Natural killer cell (primary cell): ENCODE data around the gene ROCK1. TPM values are rescaled to one million over a fixed set of nuclear protein-coding genes. Genes with fewer than 3 reads are reported as not detected.

Experiments
- ATAC-seq, 3 donors: fragments of 150-1000 bp in 2 of 3; fragments of 200-7000 bp in 1 of 3; cut with Tn5 transposase; 1 replicate in 1 of 3; 2 replicates in 2 of 3; pipeline ENCODE4 v1.10.0; 2021; ENCODE audit warnings: mild to moderate bottlenecking in 2 of 3, moderate library complexity in 2 of 3
- DNase-seq, 2 donors: peaks; one replicate each; pipeline versions ENCODE4 v3.0.0 to v3.0.0-alpha.2; 2013 to 2021; ENCODE audit warnings: mixed read lengths in 1 of 2
- H3K27ac ChIP-seq: one replicate; pipeline ENCODE4 v1.5.1; 2013; ENCODE audit warnings: mild to moderate bottlenecking, low read length
- H3K27me3 ChIP-seq: one replicate; pipeline ENCODE4 v1.6.1; 2013; ENCODE audit warnings: low read length; ENCODE audit not compliant: control insufficient read depth, insufficient read depth
- H3K36me3 ChIP-seq: one replicate; pipeline ENCODE4 v1.6.1; 2013; ENCODE audit warnings: low read length; ENCODE audit not compliant: control insufficient read depth, insufficient read depth
- H3K4me1 ChIP-seq: one replicate; pipeline ENCODE4 v1.6.1; 2013; ENCODE audit warnings: low read length; ENCODE audit not compliant: control insufficient read depth, insufficient read depth
- H3K4me3 ChIP-seq: one replicate; pipeline ENCODE4 v1.5.1; 2013; ENCODE audit warnings: low read length
- H3K9me3 ChIP-seq: one replicate; pipeline ENCODE4 v1.6.1; 2013; ENCODE audit warnings: low read length; ENCODE audit not compliant: control insufficient read depth, insufficient read depth
- H3K27ac Mint-ChIP-seq, 2 donors: one replicate each; pipeline ENCODE4 v1.8.0; 2022; ENCODE audit warnings: mild to moderate bottlenecking in 2 of 2, mixed read lengths in 2 of 2, moderate library complexity in 1 of 2
- H3K27me3 Mint-ChIP-seq, 2 donors: one replicate each; pipeline ENCODE4 v1.8.0; 2022; ENCODE audit warnings: low read depth in 2 of 2, mixed read lengths in 2 of 2
- H3K36me3 Mint-ChIP-seq: one replicate; pipeline ENCODE4 v1.8.0; 2022; ENCODE audit warnings: mixed read lengths
- H3K4me1 Mint-ChIP-seq, 2 donors: one replicate each; pipeline ENCODE4 v1.8.0; 2022; ENCODE audit warnings: mixed read lengths in 2 of 2
- H3K4me3 Mint-ChIP-seq: one replicate; pipeline ENCODE4 v1.8.0; 2022; ENCODE audit warnings: mild to moderate bottlenecking, moderate library complexity, mixed read lengths
- H3K9me3 Mint-ChIP-seq, 2 donors: one replicate each; pipeline ENCODE4 v1.8.0; 2022; ENCODE audit warnings: mixed read lengths in 2 of 2
- WGBS: methylation state at CpG from one replicate; pipeline ENCODE4 v1.1.7; 2013; ENCODE audit warnings: missing lambda C conversion rate; ENCODE audit not compliant: insufficient coverage; 5-methylcytosine and 5-hydroxymethylcytosine counted together
- intact Hi-C: fragments of 100-400 bp; cut with micrococcal nuclease; formaldehyde crosslinking; loops from one replicate; pipeline ENCODE4 v1.14.2; 2022
- total RNA-seq, 4 donors: library from RNA; stranded (reverse); fragments of 120-200 nt in 1 of 4; gene quantifications; one replicate each; pipeline versions ENCODE4 v1.2.3 to v1.2.4, GENCODE V29; 2013 to 2022
- TF ChIP-seq, protein P1 (sequence below): fragments of 200-600 bp; IDR thresholded peaks from one replicate; pipeline ENCODE4 v1.8.0; 2022; ENCODE audit warnings: antibody characterized with exemption

The ROCK1 gene
- total RNA-seq, 3 donors from 2014 or later (not counting 1 experiment from before 2014, with no cell fraction given): 139 to 152 (median 149) TPM

DNA sequence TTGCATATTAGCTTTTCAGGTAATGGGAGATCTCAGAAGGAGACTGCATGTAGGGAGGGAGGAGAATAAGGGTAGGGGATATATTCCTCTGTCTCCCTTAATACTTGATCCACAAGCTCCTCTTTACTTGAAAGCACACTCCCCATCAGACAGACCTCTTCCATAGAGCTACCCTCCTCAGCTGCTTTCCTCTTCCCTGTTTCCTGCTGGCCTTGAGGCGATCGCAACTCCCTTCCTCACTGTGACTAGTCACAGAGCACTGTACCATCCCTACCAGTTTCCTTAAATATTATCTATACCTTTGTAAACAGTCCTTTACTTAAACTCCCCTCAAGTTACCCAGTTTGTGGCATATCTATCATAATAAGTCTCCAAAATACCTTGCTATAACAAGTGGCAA is 10.9 kb downstream of the ROCK1 start:
- peak overlapping the region; percentile 37 to 67 for H3K27ac Mint-ChIP-seq
- H3K27me3 Mint-ChIP-seq: no peaks in the 10 kb centered on the region
- H3K4me3 ChIP-seq: no peak overlapping the region
- H3K4me1 ChIP-seq: peaks cover 16% of the 10 kb centered on the region
- intact Hi-C loops: no loop called here
- H3K4me3 Mint-ChIP-seq: peak overlapping the region; percentile 22
- no peaks in the 10 kb centered on the region for H3K36me3 ChIP-seq
- no peaks in the 10 kb centered on the region for H3K9me3 ChIP-seq
- DNase-seq: no peak
- H3K36me3 Mint-ChIP-seq: no peaks in the 10 kb centered on the region
- H3K27ac ChIP-seq: no peak overlapping the region
- no peak for ATAC-seq
- TF ChIP-seq, protein P1, sequence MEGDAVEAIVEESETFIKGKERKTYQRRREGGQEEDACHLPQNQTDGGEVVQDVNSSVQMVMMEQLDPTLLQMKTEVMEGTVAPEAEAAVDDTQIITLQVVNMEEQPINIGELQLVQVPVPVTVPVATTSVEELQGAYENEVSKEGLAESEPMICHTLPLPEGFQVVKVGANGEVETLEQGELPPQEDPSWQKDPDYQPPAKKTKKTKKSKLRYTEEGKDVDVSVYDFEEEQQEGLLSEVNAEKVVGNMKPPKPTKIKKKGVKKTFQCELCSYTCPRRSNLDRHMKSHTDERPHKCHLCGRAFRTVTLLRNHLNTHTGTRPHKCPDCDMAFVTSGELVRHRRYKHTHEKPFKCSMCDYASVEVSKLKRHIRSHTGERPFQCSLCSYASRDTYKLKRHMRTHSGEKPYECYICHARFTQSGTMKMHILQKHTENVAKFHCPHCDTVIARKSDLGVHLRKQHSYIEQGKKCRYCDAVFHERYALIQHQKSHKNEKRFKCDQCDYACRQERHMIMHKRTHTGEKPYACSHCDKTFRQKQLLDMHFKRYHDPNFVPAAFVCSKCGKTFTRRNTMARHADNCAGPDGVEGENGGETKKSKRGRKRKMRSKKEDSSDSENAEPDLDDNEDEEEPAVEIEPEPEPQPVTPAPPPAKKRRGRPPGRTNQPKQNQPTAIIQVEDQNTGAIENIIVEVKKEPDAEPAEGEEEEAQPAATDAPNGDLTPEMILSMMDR: no peak
- no peaks in the 10 kb centered on the region for H3K9me3 Mint-ChIP-seq
- H3K27me3 ChIP-seq: no peaks in the 10 kb centered on the region
- 82% methylated on average over 2 of the region's 2 CpGs for WGBS
- H3K4me1 Mint-ChIP-seq: peaks cover 65 to 66% of the 10 kb centered on the region in 2 donors

DNA sequence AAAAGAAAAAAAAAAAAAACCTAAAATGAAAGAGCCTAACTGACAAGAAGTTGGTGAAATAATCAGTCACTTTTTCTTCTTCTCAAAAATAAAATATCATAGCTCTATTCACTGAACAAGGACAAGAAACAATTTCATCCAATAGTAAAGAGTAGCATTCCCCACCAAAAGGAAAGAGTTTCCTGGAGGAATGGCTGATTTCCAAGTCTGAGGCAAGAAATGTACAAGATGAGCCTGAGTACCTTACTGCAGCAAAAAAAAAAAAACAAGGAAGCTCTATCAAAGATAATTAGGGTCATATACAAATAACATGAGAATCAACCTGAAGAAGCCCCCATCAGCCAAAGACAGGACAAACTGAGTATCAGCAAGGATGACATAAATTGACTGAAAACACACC is 11.5 kb downstream of the ROCK1 start:
- H3K27me3 ChIP-seq: no peaks in the 10 kb centered on the region
- peak overlapping the region in 1 of 2 donors; percentile 37 for H3K27ac Mint-ChIP-seq
- H3K36me3 Mint-ChIP-seq: no peaks in the 10 kb centered on the region
- H3K9me3 Mint-ChIP-seq: no peaks in the 10 kb centered on the region
- H3K4me1 ChIP-seq: peaks cover 16% of the 10 kb centered on the region
- H3K27me3 Mint-ChIP-seq: no peaks in the 10 kb centered on the region
- no peak overlapping the region for H3K4me3 ChIP-seq
- intact Hi-C loops: no loop called here
- no peak for ATAC-seq
- no peaks in the 10 kb centered on the region for H3K9me3 ChIP-seq
- no peak overlapping the region for H3K27ac ChIP-seq
- no peaks in the 10 kb centered on the region for H3K36me3 ChIP-seq
- H3K4me3 Mint-ChIP-seq: peak overlapping the region; percentile 33
- TF ChIP-seq, protein P1: no peak
- no peak for DNase-seq
- H3K4me1 Mint-ChIP-seq: peaks cover 69 to 71% of the 10 kb centered on the region in 2 donors

DNA sequence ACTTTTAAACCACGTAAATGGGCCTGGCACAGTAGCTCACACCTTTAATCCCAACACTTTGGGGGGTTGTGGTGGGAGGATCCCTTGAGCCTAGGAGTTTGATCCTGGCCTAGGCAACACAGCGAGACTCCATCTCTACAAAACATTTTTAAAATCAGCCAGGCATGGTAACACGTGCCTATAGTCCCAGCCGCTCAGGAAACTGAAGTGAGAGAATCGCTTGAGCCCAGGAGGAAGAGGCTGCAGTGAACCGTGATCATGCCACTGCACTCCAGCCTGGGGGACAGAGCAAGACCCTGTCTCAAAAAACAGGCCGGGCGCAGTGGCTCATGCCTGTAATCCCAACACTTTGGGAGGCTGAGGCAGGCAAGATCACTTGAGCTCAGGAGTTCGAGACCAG is 12.2 kb downstream of the ROCK1 start:
- no peak overlapping the region for H3K27ac ChIP-seq

More for the DNA sequence above, 12.2 kb downstream of the ROCK1 start:
- H3K9me3 Mint-ChIP-seq: no peaks in the 10 kb centered on the region
- intact Hi-C loops: loop anchor here (5.0 kb wide), 1 partner anchor 37 kb away; no protein-coding TSS in a partner anchor
- Histone ChIP-seq H3K4me1 (peaks cover 16% of the 10 kb centered on the region), H3K4me3 (no peak overlapping the region), H3K9me3 (no peaks in the 10 kb centered on the region), H3K36me3 (no peaks in the 10 kb centered on the region), H3K27me3 (no peaks in the 10 kb centered on the region)
- peak overlapping the region; percentile 4 for H3K4me3 Mint-ChIP-seq
- H3K27ac Mint-ChIP-seq: no peak overlapping the region
- H3K36me3 Mint-ChIP-seq: no peaks in the 10 kb centered on the region
- ATAC-seq: peak; percentile 39 to 61 (median 40)
- WGBS: 49% methylated on average over 8 of the region's 9 CpGs
- TF ChIP-seq, protein P1: no peak
- H3K4me1 Mint-ChIP-seq: peaks cover 72 to 74% of the 10 kb centered on the region in 2 donors
- no peaks in the 10 kb centered on the region for H3K27me3 Mint-ChIP-seq
- DNase-seq: no peak
